Endometrial microvascular endothelial cells (primary cell): ENCODE results near the gene AMELX. TPM values are rescaled to one million over a fixed set of nuclear protein-coding genes. Genes with fewer than 3 reads are reported as not detected.

Source experiments
- in situ Hi-C: cut with HindIII; loops from 2 replicates; pipeline ENCODE4 v1.10.0; 2017; ENCODE audit warnings: low sequenced_read_pairs, low pct_unique_long_range_greater_than_20kb; ENCODE audit errors: inconsistent ontology term
- total RNA-seq: library from RNA; depleted of rRNA; stranded (reverse); fragments of >200 nt; gene quantifications from one replicate; pipeline ENCODE4 v1.2.3, GENCODE V29; 2015; ENCODE audit errors: inconsistent ontology term

The AMELX gene
- total RNA-seq = not detected

GRCh38 chrX:11293113-11293512 is at the start of gene AMELX:
Gene AMELX (plus strand): TSS chrX:11293413. CDS start chrX:11294789, 1,376 bp downstream.
- in situ Hi-C loops = no loop called here

GRCh38 chrX:11244636-11245035 is 48.6 kb upstream of the AMELX start:
- in situ Hi-C loops = no loop called here

GRCh38 chrX:11254417-11255109 is 38.6 kb upstream of the AMELX start:
- in situ Hi-C loops = no loop called here

DNA sequence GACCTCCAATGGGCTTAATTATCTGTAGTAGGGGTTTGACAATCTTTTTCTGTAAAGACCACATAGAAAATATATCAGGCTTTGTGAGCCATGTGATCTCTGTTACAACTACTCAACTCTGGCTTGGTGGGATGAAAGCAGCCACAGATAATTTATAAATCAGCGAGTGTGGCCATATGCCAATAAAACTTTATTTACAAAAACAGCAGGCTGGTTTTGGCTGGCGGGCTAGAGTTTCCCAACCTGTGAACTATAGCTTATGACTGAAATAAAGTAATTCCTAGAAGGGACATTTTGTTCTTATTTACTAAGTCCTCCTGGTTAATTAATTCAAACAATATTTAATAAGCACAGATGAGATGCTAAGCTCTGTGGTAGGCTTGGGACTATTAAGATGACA is 35.9 kb upstream of the AMELX start:
- in situ Hi-C loops = no loop called here

GRCh38 chrX:11257711-11258110 is 35.5 kb upstream of the AMELX start:
- in situ Hi-C loops = no loop called here

- in situ Hi-C loops = no loop called here
Measured at GRCh38 chrX:11259437-11259836, 33.8 kb upstream of the AMELX start.

- in situ Hi-C loops = no loop called here
Measured at GRCh38 chrX:11261260-11261659, 32.0 kb upstream of the AMELX start.

DNA sequence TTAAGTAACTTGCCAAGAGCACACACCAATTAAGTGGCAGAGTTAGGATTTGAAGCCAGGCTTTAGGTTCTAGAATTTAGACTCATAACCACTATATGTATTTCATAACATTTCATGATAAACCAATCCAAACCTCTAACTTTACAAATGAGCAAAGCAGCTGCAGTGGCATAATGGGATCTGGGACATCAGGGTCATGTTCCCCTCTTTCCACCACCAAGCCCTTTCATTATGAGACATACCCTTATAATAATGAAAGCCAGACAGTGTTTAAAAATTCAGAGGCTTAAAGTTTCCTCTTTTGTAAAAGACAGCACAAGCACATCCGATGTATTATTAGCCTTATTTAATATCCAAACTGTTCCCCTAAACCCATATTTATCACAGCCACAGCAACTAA is 28.3 kb upstream of the AMELX start:
- in situ Hi-C loops = no loop called here

DNA sequence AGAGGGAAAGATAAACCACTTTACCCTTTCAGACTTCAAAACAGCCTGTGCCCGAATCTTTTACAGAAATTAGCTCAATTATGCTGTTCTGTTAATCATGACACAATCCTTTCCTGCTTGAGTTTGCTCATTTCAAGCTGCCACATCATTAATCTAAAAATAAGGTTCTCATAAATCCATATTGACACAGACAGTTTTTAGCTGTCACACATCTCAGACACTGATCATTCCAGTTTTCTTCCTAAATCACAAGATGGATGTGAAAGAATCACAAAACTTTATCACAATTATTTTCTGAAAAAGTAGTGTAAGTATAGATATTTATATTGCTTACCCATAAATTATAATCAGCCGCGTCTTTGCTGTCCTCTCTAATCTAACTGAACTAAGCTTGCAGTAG is 27.9 kb upstream of the AMELX start:
- in situ Hi-C loops = no loop called here

GRCh38 chrX:11266573-11267003 is 26.6 kb upstream of the AMELX start:
- in situ Hi-C loops = no loop called here

- in situ Hi-C loops = no loop called here
Measured at GRCh38 chrX:11267425-11267824, 25.8 kb upstream of the AMELX start.

DNA sequence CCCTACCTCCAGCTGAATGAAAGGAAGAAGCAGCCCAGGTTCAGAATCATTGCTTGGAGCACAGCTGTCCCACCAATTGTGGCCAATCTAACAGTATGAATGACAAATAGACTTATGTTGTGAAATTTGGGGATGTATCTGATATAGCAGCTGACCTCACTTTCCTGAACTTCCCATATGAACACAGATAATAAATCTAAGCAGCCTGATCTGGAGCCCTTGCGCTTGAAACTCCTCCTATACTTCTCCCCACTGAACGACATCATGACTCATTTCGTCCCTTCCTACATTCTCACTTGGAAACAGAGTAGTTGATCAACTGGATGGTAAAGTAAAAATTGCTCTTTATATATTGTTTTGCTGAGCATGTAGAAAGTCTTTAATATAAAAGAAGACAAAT is 24.2 kb upstream of the AMELX start:
- in situ Hi-C loops = no loop called here

DNA sequence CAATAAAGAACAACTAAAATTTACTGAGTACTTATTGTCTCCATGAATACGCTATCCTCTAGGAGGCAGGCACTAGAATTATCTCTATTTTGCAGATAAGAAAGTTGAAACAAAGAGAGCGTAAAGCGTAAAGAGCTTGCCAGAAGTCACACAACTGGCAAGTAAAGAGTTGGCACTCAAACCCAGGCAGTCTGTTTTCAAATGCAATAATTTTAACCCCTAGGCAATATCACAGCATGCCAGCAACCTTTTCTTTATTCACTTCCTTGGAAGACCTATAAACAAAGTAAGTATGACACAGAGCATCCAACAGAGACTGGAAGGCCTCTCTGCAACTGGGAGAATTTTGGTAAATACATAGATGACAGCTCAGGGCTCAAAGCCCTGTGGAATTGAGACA is 23.2 kb upstream of the AMELX start:
- in situ Hi-C loops = no loop called here

DNA sequence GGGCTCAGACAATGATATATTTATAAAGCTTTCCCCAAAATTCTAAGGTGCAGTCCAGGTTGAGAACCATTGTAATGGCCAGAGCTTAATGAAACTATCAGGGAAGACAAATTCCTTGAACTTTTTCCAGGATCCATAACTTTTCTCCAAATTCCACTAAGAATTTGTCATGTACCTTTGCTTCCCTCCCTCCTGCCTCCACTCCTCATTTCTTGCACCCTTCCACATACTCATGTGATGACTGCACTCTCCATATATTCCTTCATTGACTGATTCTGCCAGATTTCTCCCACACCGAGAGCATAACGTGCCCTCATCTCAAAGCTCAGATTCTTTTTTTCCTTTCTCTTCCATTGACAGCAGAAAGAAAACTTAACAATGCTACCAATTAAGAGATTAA is 20.9 kb upstream of the AMELX start:
- in situ Hi-C loops = no loop called here

DNA sequence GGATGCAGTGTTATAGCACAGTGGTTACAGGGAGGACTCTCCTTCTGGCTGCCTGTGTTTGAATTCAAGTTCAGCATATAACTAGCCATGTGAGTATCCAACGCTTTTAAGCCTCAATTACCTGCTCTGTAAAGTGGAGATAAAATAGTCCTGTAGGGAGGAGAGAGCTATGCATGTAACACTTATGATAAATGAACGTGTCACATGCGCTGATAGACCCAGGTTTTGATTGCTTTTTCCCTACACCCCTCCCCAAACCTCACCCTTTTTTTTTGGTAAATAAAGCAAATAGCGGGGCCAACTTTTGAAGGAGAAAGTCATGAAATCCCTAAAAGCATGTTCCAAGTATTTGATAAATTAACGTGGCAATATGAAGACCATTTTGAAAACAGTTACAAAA is 20.4 kb upstream of the AMELX start:
- in situ Hi-C loops = no loop called here

- in situ Hi-C loops = no loop called here
Measured at GRCh38 chrX:11273544-11273943, 19.7 kb upstream of the AMELX start.

- in situ Hi-C loops = no loop called here
Measured at GRCh38 chrX:11282043-11282442, 11.2 kb upstream of the AMELX start.

DNA sequence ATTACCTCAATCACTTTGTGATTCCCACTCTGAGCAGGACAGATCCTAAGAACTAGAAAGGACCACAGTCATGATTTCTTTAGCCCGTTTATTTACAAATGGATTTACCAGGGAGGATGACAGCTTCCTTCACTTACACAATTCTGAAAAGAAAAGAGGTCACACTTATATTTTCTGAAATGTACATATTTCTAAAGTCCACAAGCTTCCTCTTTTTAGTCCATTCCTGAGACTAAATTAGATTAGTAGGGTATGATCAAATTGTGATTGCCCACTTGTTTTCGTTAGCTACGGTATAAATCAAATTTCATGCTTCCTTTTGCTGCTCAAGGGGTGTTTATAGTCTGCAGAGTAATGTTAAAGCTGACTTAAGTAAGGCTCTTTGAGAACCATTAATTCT is 7.6 kb upstream of the AMELX start:
- in situ Hi-C loops = no loop called here

DNA sequence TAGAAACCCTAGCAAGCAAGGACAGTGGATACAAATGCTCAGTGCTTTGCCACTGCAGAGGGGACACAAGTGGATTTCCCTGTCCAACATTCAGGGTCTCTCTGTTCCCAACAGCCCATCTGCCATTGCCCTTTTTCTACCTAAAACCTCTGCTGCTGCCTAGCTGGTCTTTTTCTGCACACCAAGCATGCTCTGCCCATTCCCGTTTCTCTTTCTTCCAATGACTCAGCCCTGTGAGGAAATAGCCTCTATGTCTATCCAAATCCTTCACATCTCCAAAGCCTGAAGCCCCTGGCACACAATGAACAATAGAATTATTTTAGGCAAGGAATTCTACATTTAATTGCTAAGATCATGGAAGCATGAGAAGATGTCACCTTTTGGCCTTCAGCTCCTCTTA is 5.7 kb upstream of the AMELX start:
- in situ Hi-C loops = no loop called here

DNA sequence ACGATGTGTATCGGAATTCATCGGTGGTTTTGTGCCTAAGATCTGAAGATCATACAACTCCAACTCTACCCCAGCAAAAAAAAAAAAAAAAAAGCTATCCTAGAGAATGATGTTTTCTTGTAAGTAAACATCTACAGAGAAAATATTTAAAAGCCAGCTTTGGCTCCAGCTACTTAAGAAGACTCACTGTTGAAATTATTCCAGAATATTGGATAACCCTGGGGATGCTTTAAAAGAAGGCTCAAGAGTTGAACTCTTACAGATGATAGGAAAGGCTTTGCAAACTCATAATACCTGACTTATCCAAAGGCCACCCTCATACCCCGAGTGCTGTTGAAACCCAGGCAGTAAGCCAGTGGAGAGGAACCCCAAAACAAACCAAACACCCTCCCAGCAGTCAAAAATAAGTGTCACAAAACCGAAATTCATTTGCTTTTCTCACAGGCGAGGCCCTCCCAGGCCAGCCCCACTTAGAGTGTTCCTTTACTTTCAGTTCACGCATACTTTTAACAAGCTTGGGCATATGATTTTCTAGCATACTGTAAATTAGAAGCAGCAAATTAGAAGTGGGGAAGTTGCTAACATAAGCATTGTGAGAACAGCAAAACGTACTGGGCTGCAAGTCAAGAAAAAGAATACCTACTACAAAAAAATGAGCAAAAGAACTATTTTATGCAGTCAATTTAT is 2.7 kb upstream of the AMELX start:
- in situ Hi-C loops = no loop called here

DNA sequence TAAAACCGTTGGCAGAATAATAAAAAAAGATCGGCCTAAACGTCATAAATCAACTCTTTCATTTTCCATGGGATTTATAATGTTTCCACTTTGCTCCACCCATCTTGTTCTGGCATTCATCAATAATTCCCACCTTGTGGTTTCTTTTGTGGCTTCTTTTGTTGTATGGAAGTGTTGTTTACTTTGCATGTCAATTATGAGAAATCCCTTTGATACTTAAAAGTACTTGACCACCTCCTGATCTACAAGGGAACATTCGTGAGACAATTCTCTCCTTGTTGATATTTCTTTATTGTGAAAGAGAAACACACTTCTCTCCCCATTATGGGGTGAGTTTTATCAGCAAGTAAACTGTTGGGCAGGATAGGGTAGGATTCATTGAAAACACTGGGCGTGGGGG is 2.8 kb downstream of the AMELX start:
- in situ Hi-C loops = no loop called here
